BLaER1 (cell line): ENCODE data around the gene FAAH.

ENCODE experiments used
- H3K27ac ChIP-seq: shearing (Covaris generic); formaldehyde crosslinking; 2 replicates; pipeline ENCODE4 v1.8.1; 2022
- H3K27me3 ChIP-seq: shearing (Covaris generic); formaldehyde crosslinking; 2 replicates; pipeline ENCODE4 v1.8.1; 2022
- H3K36me3 ChIP-seq: shearing (Covaris generic); formaldehyde crosslinking; 2 replicates; pipeline ENCODE4 v1.8.1; 2022
- H3K4me1 ChIP-seq: shearing (Covaris generic); formaldehyde crosslinking; 2 replicates; pipeline ENCODE4 v1.8.1; 2022
- H3K4me2 ChIP-seq: shearing (Covaris generic); formaldehyde crosslinking; 2 replicates; pipeline ENCODE4 v1.8.1; 2022
- H3K4me3 ChIP-seq: shearing (Covaris generic); formaldehyde crosslinking; 2 replicates; pipeline ENCODE4 v1.8.1; 2022
- H3K9ac ChIP-seq: shearing (Covaris generic); formaldehyde crosslinking; 2 replicates; pipeline ENCODE4 v1.8.1; 2022
- H3K9me3 ChIP-seq: shearing (Covaris generic); formaldehyde crosslinking; 2 replicates; pipeline ENCODE4 v1.8.1; 2022
- H4K20me1 ChIP-seq: shearing (Covaris generic); formaldehyde crosslinking; 2 replicates; pipeline ENCODE4 v1.8.1; 2022
- Cebpa-rat ChIP-seq: shearing (Covaris generic); IDR thresholded peaks from 2 replicates; pipeline ENCODE4 v1.8.1; 2022

The FAAH gene

GRCh38 chr1:46455951-46456350 lies 61.8 kb downstream of the FAAH start:
- no peaks in the 10 kb centered on the region for H3K9me3 ChIP-seq
- no peaks in the 10 kb centered on the region for H3K4me1 ChIP-seq
- no peak overlapping the region for H3K4me2 ChIP-seq
- TF ChIP-seq Cebpa-rat: no peak
- H3K36me3 ChIP-seq: no peaks in the 10 kb centered on the region
- no peak overlapping the region for H3K4me3 ChIP-seq
- H4K20me1 ChIP-seq: no peaks in the 10 kb centered on the region
- H3K27me3 ChIP-seq: peaks cover 6% of the 10 kb centered on the region; the same call in 1 of the 2 replicates
- H3K9ac ChIP-seq: no peak overlapping the region
- H3K27ac ChIP-seq: no peak overlapping the region

GRCh38 chr1:46456411-46456963 lies 62.4 kb downstream of the FAAH start:
- no peak for TF ChIP-seq Cebpa-rat
- no peak overlapping the region for H3K4me3 ChIP-seq
- no peaks in the 10 kb centered on the region for H3K9me3 ChIP-seq
- 0 out of 2 replicates have a peak, but pooled peaks cover 3% of the 10 kb centered on the region for H3K27me3 ChIP-seq
- no peak overlapping the region for H3K27ac ChIP-seq
- H3K9ac ChIP-seq: no peak overlapping the region
- H3K4me1 ChIP-seq: no peaks in the 10 kb centered on the region
- H4K20me1 ChIP-seq: no peaks in the 10 kb centered on the region
- no peak overlapping the region for H3K4me2 ChIP-seq
- no peaks in the 10 kb centered on the region for H3K36me3 ChIP-seq

GRCh38 chr1:46457178-46457577 lies 63.1 kb downstream of the FAAH start:
- Histone ChIP-seq H3K27me3 (0 out of 2 replicates have a peak, but pooled peaks cover 3% of the 10 kb centered on the region), H3K9ac (no peak overlapping the region), H3K36me3 (no peaks in the 10 kb centered on the region), H3K4me2 (no peak overlapping the region), H3K27ac (no peak overlapping the region), H4K20me1 (no peaks in the 10 kb centered on the region), H3K4me3 (no peak overlapping the region), H3K9me3 (no peaks in the 10 kb centered on the region), H3K4me1 (no peaks in the 10 kb centered on the region)
- TF ChIP-seq Cebpa-rat: no peak

- Histone ChIP-seq H3K27me3 (peaks cover 3% of the 10 kb centered on the region; the same call in 1 of the 2 replicates), H3K27ac (no peak overlapping the region), H3K4me1 (no peaks in the 10 kb centered on the region), H3K9me3 (no peaks in the 10 kb centered on the region), H3K36me3 (no peaks in the 10 kb centered on the region), H3K4me2 (no peak overlapping the region), H3K4me3 (no peak overlapping the region), H3K9ac (no peak overlapping the region), H4K20me1 (no peaks in the 10 kb centered on the region)
- no peak for TF ChIP-seq Cebpa-rat
Measured at GRCh38 chr1:46458190-46458589, 64.1 kb downstream of the FAAH start.

GRCh38 chr1:46458846-46459245 lies 64.7 kb downstream of the FAAH start:
- H3K9ac ChIP-seq: no peak overlapping the region
- no peak overlapping the region for H3K4me2 ChIP-seq
- H3K27ac ChIP-seq: no peak overlapping the region
- no peak for TF ChIP-seq Cebpa-rat
- no peak overlapping the region for H3K4me3 ChIP-seq
- H3K4me1 ChIP-seq: no peaks in the 10 kb centered on the region
- H3K36me3 ChIP-seq: no peaks in the 10 kb centered on the region
- peaks cover 3% of the 10 kb centered on the region; the same call in 1 of the 2 replicates for H3K27me3 ChIP-seq
- H3K9me3 ChIP-seq: no peaks in the 10 kb centered on the region
- no peaks in the 10 kb centered on the region for H4K20me1 ChIP-seq

GRCh38 chr1:46459315-46459714 lies 65.2 kb downstream of the FAAH start:
- no peak for TF ChIP-seq Cebpa-rat
- no peak overlapping the region for H3K27ac ChIP-seq
- H3K4me1 ChIP-seq: 0 out of 2 replicates have a peak, but pooled peaks cover 4% of the 10 kb centered on the region
- no peak overlapping the region for H3K4me3 ChIP-seq
- H3K36me3 ChIP-seq: no peaks in the 10 kb centered on the region
- no peaks in the 10 kb centered on the region for H3K9me3 ChIP-seq
- no peak overlapping the region for H3K9ac ChIP-seq
- no peak overlapping the region for H3K4me2 ChIP-seq
- peaks cover 7% of the 10 kb centered on the region; the same call in 1 of the 2 replicates for H3K27me3 ChIP-seq
- H4K20me1 ChIP-seq: no peaks in the 10 kb centered on the region

- Histone ChIP-seq H3K9me3 (no peaks in the 10 kb centered on the region), H3K27me3 (peaks cover 26% of the 10 kb centered on the region), H3K4me2 (0 out of 2 replicates have a peak overlapping the region, but pooled peaks have one; percentile 5), H3K4me1 (peaks cover 10% of the 10 kb centered on the region; the same call in 1 of the 2 replicates), H3K27ac (no peak overlapping the region), H3K4me3 (no peak overlapping the region), H3K9ac (no peak overlapping the region), H4K20me1 (peaks cover 13% of the 10 kb centered on the region; the same call in 1 of the 2 replicates), H3K36me3 (no peaks in the 10 kb centered on the region)
- TF ChIP-seq Cebpa-rat: no peak
Measured at GRCh38 chr1:46461017-46461808, 67.1 kb downstream of the FAAH start.

- Histone ChIP-seq H3K4me1 (peaks cover 15% of the 10 kb centered on the region; the same call in 1 of the 2 replicates), H3K9ac (no peak overlapping the region), H3K9me3 (no peaks in the 10 kb centered on the region), H3K27ac (no peak overlapping the region), H3K4me3 (no peak overlapping the region), H3K36me3 (no peaks in the 10 kb centered on the region), H3K4me2 (no peak overlapping the region), H4K20me1 (peaks cover 16% of the 10 kb centered on the region), H3K27me3 (peaks cover 33% of the 10 kb centered on the region)
- TF ChIP-seq Cebpa-rat: no peak
Measured at GRCh38 chr1:46461809-46462448, 67.8 kb downstream of the FAAH start.
